ENCODE data around the gene BRD9. TPM values are rescaled to one million over a fixed set of nuclear protein-coding genes. Genes with fewer than 3 reads are reported as not detected.

BRD9 gene
- total RNA-seq, 1 experiment from 2014 or later: 55.6 TPM

DNA sequence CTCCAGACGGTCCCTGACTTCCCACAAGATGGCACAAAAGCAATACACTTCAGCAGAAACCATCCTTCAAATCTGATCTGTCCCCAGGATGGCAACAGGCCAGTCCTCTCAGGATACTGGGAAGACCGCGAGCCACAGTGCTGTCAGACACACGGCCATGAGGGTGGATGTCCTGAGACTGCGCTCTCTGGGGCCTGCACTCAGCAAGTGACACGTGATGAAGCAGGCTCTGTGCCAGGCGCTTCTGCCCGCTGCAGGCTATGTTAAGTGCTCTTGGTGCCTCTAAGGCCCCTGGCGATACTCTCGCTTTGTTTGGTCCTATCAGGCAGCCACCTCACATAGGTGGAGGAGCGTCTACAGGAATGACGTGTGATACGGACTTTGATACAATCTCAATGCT lies 7.1 kb downstream of the BRD9 start (continued):
- no peak for TF ChIP-seq FOXP1 (CRISPR knock-in tag; IDR thresholded peaks at IDR 0.05; ENCODE audit: borderline replicate concordance)

DNA sequence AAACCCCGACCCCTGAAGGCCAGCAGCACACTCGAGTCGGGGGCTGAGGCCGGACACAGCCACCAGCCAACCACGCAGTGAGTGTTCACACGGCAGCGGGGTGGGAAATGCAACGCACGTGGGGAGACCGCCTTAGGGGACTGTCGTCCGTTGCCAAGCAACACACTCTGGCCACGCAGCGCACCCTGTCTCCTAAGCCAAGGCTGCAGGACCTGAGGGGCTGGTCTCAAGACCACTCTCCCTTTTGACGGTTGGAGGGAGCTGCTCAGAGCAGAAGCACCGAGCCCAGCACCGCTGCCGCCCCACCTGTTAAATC lies 7.5 kb downstream of the BRD9 start:
- peaks cover 5% of the 10 kb centered on the region for H3K9me3 Mint-ChIP-seq
- DNase-seq (ENCODE audit: low spot score): no peak
- POLR2A ChIA-PET: no interaction called here
- H3K27me3 Mint-ChIP-seq (ENCODE audit: low read depth): no peaks in the 10 kb centered on the region
- no peak for ATAC-seq
- no peak overlapping the region for H3K4me3 Mint-ChIP-seq
- no peaks in the 10 kb centered on the region for H3K4me1 Mint-ChIP-seq
- no peak overlapping the region for H3K27ac Mint-ChIP-seq
- CTCF ChIA-PET: interaction anchor here (1.2 kb wide), 1 partner anchor 38 kb away, joined by 3 read pairs; no protein-coding TSS in a partner anchor
- H3K36me3 Mint-ChIP-seq: peaks cover 95% of the 10 kb centered on the region
- no peak for TF ChIP-seq STAT6 (CRISPR knock-in tag; conservative IDR thresholded peaks at IDR 0.05; ENCODE audit: low read depth)
- no peak for TF ChIP-seq NFATC4 (CRISPR knock-in tag; IDR thresholded peaks at IDR 0.05)
- no peak for TF ChIP-seq ZNF281 (CRISPR knock-in tag; IDR thresholded peaks at IDR 0.05)
- no peak for TF ChIP-seq JUN (CRISPR knock-in tag; IDR thresholded peaks at IDR 0.05)
- TF ChIP-seq ZNF512 (CRISPR knock-in tag; IDR thresholded peaks at IDR 0.05; ENCODE audit: borderline replicate concordance): no peak
- no peak for TF ChIP-seq ATF1 (CRISPR knock-in tag; IDR thresholded peaks at IDR 0.05)
- TF ChIP-seq ZNF425 (CRISPR knock-in tag; conservative IDR thresholded peaks at IDR 0.05): no peak
- TF ChIP-seq TCF7 (CRISPR knock-in tag; IDR thresholded peaks at IDR 0.05; ENCODE audit: low read depth): no peak
- no peak for TF ChIP-seq ZNF263 (CRISPR knock-in tag; IDR thresholded peaks at IDR 0.05; ENCODE audit: low read depth)
- no peak for TF ChIP-seq ESRRA (CRISPR knock-in tag; IDR thresholded peaks at IDR 0.05; ENCODE audit: borderline replicate concordance)
- TF ChIP-seq, protein P1, sequence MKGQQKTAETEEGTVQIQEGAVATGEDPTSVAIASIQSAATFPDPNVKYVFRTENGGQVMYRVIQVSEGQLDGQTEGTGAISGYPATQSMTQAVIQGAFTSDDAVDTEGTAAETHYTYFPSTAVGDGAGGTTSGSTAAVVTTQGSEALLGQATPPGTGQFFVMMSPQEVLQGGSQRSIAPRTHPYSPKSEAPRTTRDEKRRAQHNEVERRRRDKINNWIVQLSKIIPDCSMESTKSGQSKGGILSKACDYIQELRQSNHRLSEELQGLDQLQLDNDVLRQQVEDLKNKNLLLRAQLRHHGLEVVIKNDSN (CRISPR knock-in tag; IDR thresholded peaks at IDR 0.05): no peak
- TF ChIP-seq NFYB (CRISPR knock-in tag; conservative IDR thresholded peaks at IDR 0.05; ENCODE audit: low read depth): no peak
- no peak for TF ChIP-seq ETV6 (CRISPR knock-in tag; IDR thresholded peaks at IDR 0.05)

Data from WTC11 (cell line).